ENCODE measurements around the gene TNS1. TPM values are rescaled to one million over a fixed set of nuclear protein-coding genes. Genes with fewer than 3 reads are reported as not detected.

Gene TNS1
- total and polyA plus RNA-seq, 5 donors: 243 to 647 (median 513) TPM

DNA sequence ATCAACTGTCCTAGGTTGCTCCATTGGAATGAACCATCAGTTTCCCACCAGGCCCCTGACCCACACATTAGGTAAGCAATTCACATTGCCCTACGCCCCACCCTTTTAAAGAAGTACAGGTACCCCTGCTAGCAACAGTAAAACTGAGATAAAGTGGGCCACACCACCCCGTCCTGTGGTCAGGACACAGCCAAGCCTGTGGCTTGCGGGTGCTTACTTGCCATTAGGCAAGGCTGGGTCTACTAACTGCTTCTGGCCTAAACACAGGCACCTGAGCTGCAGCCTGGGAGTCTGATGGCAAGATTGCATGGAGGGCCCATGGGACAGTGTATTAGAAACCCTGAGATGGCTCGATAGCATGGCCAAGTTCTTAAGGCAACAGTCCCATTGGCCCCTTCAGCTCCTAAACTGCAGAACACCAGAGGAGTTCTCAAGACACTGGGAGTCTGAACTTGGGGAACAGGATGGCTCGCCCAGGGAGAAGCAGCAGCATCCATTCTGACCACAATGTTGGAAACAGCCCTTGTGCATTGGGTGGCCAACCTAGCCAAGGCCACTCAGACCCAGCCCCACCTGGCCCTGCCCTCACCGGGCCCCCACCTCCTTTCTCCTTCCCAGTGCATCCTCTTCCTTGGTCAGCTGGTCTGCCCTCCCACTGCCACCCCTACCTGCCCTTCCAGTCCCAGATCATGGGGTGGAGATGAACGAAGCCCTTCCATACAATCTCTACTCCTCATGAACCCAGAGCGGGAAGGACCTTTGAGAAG, 177.1 kb downstream of the TNS1 start:
- no peak for ATAC-seq
- DNase-seq: peak in 2 of 3 donors; percentile 30 to 49
- 92% methylated on average over 8 of the region's 8 CpGs for WGBS

DNA sequence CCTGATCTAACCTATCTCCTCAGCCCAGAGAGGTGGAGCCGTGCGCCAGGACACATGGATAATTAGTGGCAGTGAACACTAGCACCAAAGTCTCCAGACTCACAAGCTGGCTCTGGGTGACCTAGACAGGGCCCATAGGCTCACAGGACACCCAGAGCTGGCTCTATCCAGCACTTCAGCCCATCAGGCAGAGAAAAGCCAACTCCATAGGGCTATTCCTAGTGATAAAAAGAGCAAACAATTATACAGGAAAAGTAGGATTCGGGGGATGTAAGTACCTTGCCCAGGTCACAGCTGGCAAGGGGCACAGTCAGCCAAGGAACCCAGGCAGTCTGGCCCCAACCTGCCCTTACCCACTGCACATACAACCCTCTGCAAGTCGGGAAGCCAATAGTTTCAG, 178.6 kb downstream of the TNS1 start:
- Histone ChIP-seq H3K27me3 (ENCODE audit: control insufficient read depth, insufficient read depth) (no peaks in the 10 kb centered on the region), H3K9me3 (ENCODE audit: control insufficient read depth, low read length) (no peaks in the 10 kb centered on the region), H3K27ac (ENCODE audit: low read length) (no peak overlapping the region), H3K4me1 (ENCODE audit: control insufficient read depth, insufficient read depth, low read length) (peaks cover 31% of the 10 kb centered on the region), H3K4me3 (ENCODE audit: low read length) (no peak overlapping the region)
- WGBS: 92% methylated on average over 4 of the region's 4 CpGs
- intact Hi-C loops (cut with DNase I): no loop called here
- no peak for ATAC-seq
- peak in 2 of 3 donors; percentile 25 to 31 for DNase-seq

More for the DNA sequence above, 177.1 kb downstream of the TNS1 start:
- intact Hi-C loops (cut with DNase I): no loop called here
- Histone ChIP-seq H3K27ac (ENCODE audit: low read length) (peak overlapping the region; percentile 6), H3K9me3 (ENCODE audit: control insufficient read depth, low read length) (no peaks in the 10 kb centered on the region), H3K4me1 (ENCODE audit: control insufficient read depth, insufficient read depth, low read length) (peaks cover 24% of the 10 kb centered on the region), H3K4me3 (ENCODE audit: low read length) (no peak overlapping the region), H3K27me3 (ENCODE audit: control insufficient read depth, insufficient read depth) (no peaks in the 10 kb centered on the region)

GRCh38 chr2:217823626-217824025, 179.2 kb downstream of the TNS1 start:
- H3K27me3 ChIP-seq (ENCODE audit: control insufficient read depth, insufficient read depth): no peaks in the 10 kb centered on the region
- no peak overlapping the region for H3K4me3 ChIP-seq (ENCODE audit: low read length)
- 90% methylated on average over 6 of the region's 6 CpGs for WGBS
- ATAC-seq: no peak
- H3K4me1 ChIP-seq (ENCODE audit: control insufficient read depth, insufficient read depth, low read length): peaks cover 28% of the 10 kb centered on the region
- no peak overlapping the region for H3K27ac ChIP-seq (ENCODE audit: low read length)
- DNase-seq: peak in 1 of 3 donors; percentile 21
- H3K9me3 ChIP-seq (ENCODE audit: control insufficient read depth, low read length): no peaks in the 10 kb centered on the region
- intact Hi-C loops (cut with DNase I): no loop called here

DNA sequence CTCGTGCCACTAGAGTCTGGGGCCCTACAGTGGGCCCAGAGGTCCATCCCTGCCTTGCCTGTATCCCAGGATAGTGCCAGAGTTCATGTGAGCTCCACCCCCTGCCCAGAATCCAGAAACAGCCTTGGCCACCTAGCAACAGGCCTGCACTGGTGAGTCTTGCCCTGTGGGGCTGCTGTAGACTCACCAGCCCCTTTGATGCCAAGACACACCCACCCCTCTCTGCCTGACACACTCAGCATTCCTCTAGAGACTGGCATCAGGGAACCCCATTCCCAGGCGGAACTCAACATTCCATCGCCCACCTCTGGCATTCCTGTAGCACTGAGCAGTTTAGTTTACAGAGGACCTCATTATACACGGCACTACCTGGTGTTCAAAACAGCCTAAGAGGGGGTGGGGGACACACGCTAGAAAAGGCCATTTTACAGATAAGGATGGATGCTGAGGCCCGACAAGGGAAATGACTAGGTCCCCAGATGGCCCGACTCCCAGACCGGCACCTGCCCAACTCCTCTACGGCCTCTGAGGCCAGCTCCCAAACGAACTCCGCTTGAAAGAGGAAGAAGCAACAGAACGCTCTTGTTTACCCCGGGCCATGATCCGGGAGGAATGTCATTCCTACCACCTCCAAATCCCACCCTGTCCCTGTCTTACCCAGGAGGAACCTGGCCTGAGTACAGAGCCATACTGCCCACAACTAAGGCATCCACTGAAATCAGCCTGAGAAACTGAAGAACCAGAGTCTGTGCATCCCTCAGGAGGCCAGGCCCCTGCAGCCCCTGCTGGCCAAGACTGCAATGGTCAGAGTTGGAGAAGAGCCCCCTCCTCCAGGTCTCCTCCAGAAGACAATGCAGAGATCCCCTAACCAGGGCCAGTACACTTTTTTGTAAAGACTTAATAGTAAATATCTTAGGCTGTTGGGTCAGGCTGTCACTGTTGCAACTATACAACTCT, 180.2 kb downstream of the TNS1 start:
- ATAC-seq: peak in 1 of 2 donors; percentile 1
- intact Hi-C loops (cut with DNase I): no loop called here
- Histone ChIP-seq H3K9me3 (ENCODE audit: control insufficient read depth, low read length) (no peaks in the 10 kb centered on the region), H3K4me1 (ENCODE audit: control insufficient read depth, insufficient read depth, low read length) (peaks cover 20% of the 10 kb centered on the region), H3K4me3 (ENCODE audit: low read length) (no peak overlapping the region), H3K27ac (ENCODE audit: low read length) (peak overlapping the region; percentile 35), H3K27me3 (ENCODE audit: control insufficient read depth, insufficient read depth) (no peaks in the 10 kb centered on the region)
- WGBS: 57% methylated on average over 14 of the region's 14 CpGs
- DNase-seq: peak in 1 of 3 donors; percentile 54

DNA sequence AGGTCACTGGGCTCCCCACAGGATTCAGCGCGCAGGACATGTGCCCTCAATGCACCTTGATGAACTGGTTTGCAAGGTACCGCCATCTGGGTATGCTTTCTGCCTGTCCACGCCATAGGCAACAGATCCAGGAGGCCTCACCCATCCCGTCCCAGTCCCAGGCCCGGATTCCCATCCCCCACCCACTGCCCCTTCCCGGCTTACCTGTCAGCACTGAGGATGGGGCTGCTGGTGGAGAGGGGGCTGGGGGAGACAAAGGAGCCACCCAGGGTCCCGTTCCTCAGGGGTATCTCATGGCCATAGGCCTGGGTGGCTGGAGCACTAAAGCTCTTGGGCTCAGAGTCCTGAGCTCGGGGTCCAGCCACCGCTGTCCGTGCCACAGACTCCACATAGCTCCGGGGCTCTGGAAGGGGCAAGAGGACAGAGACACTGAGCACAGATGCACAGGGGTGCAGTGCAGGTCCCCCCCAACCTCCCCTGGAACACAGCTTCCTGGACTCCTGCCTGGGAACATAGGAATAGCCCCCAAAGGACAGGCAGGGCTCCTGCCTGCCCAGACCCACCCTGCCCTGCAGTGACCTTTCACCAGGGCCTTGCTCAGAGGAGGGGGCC, 181.2 kb downstream of the TNS1 start:
- Histone ChIP-seq H3K27ac (ENCODE audit: low read length) (peak overlapping the region; percentile 12), H3K9me3 (ENCODE audit: control insufficient read depth, low read length) (no peaks in the 10 kb centered on the region), H3K4me1 (ENCODE audit: control insufficient read depth, insufficient read depth, low read length) (peaks cover 22% of the 10 kb centered on the region), H3K27me3 (ENCODE audit: control insufficient read depth, insufficient read depth) (no peaks in the 10 kb centered on the region), H3K4me3 (ENCODE audit: low read length) (no peak overlapping the region)
- ATAC-seq: no peak
- WGBS: 93% methylated on average over 12 of the region's 12 CpGs
- intact Hi-C loops (cut with DNase I): no loop called here
- DNase-seq: peak in 2 of 3 donors; percentile 50 to 71

DNA sequence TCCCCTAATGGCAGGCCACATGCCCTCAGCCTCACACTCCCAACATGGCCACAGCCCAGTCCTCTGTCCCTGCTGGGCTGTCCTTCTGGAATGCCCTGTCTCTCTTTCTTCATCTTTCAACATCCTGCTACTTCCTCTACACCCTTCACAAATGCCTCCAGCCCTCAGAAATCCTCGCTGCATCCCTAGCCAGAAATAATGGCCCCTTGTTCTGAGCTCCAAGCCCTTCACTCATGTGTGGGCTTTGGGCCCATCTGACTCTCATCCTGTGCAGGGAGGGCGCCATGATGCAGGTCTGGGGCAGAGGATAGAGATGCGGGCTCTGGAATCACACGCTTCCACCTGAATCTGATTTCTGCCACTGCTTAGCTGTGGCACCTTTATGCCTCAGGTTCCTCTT, 181.9 kb downstream of the TNS1 start:
- no peaks in the 10 kb centered on the region for H3K27me3 ChIP-seq (ENCODE audit: control insufficient read depth, insufficient read depth)
- intact Hi-C loops (cut with DNase I): no loop called here
- no peak overlapping the region for H3K4me3 ChIP-seq (ENCODE audit: low read length)
- peak in 1 of 3 donors; percentile 42 for DNase-seq
- no peak for ATAC-seq
- 90% methylated on average over 4 of the region's 4 CpGs for WGBS
- H3K27ac ChIP-seq (ENCODE audit: low read length): no peak overlapping the region
- H3K4me1 ChIP-seq (ENCODE audit: control insufficient read depth, insufficient read depth, low read length): peaks cover 23% of the 10 kb centered on the region
- H3K9me3 ChIP-seq (ENCODE audit: control insufficient read depth, low read length): no peaks in the 10 kb centered on the region

GRCh38 chr2:217820091-217820819, 182.5 kb downstream of the TNS1 start:
- WGBS: 69% methylated on average over 7 of the region's 7 CpGs
- no peaks in the 10 kb centered on the region for H3K27me3 ChIP-seq (ENCODE audit: control insufficient read depth, insufficient read depth)
- intact Hi-C loops (cut with DNase I): no loop called here
- no peak overlapping the region for H3K4me3 ChIP-seq (ENCODE audit: low read length)
- no peak for ATAC-seq
- H3K9me3 ChIP-seq (ENCODE audit: control insufficient read depth, low read length): no peaks in the 10 kb centered on the region
- peak in 2 of 3 donors; percentile 30 to 48 for DNase-seq
- H3K27ac ChIP-seq (ENCODE audit: low read length): peak overlapping the region; percentile 3
- peaks cover 22% of the 10 kb centered on the region for H3K4me1 ChIP-seq (ENCODE audit: control insufficient read depth, insufficient read depth, low read length)

- intact Hi-C loops (cut with DNase I): no loop called here
- DNase-seq (peak in 2 of 3 donors; percentile 26 to 39), ATAC-seq (no peak)
- H3K4me1 ChIP-seq (ENCODE audit: control insufficient read depth, insufficient read depth, low read length): peaks cover 23% of the 10 kb centered on the region
- no peaks in the 10 kb centered on the region for H3K27me3 ChIP-seq (ENCODE audit: control insufficient read depth, insufficient read depth)
- WGBS: 86% methylated on average over 19 of the region's 19 CpGs
- no peak overlapping the region for H3K4me3 ChIP-seq (ENCODE audit: low read length)
- H3K27ac ChIP-seq (ENCODE audit: low read length): no peak overlapping the region
- no peaks in the 10 kb centered on the region for H3K9me3 ChIP-seq (ENCODE audit: control insufficient read depth, low read length)
Observed at GRCh38 chr2:217818293-217818850, 184.4 kb downstream of the TNS1 start.

DNA sequence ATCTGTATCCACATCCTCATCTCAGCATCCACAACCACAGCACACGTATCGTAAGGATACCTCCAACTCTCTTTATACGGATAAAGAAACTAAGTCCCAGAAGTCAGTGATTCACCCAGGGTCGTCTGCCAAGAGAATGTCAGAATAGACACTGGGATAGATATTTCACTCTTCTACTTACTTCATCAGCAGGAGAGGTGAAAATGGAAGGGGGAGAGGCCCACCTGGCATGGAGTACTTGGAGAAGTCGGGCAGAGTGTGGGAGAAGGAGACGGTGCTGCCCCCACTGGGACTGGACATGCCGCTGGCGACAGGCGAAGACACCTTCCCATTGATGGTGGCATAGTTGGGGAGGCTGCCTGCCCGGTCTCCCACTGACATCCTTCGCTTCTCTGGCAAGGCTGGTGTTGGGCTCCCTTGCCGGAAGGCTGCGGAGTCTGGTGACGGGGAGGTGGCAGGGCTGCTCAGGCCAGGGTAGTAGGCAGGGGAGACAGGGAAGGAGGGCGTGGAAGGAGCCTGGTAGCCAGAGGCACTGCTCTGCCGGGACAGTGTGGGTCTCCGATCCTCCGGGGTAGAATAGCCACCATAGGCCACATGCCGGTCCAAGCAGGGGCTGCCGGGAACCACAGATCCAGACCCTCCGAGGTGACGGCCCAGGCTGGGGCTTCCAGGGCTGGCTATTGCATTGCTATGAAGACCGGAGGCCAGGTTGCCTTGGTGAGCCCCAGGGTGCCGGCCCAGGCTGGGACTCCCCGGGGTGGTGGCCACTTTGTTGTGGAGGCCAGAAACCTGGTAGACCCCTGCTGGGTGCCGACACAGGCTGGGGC, 185.1 kb downstream of the TNS1 start:
- Histone ChIP-seq H3K9me3 (ENCODE audit: control insufficient read depth, low read length) (no peaks in the 10 kb centered on the region), H3K27me3 (ENCODE audit: control insufficient read depth, insufficient read depth) (no peaks in the 10 kb centered on the region), H3K4me1 (ENCODE audit: control insufficient read depth, insufficient read depth, low read length) (peaks cover 23% of the 10 kb centered on the region), H3K4me3 (ENCODE audit: low read length) (no peak overlapping the region), H3K27ac (ENCODE audit: low read length) (no peak overlapping the region)
- DNase-seq (peak in 2 of 3 donors; percentile 35 to 56), ATAC-seq (no peak)
- intact Hi-C loops (cut with DNase I): no loop called here
- WGBS: 89% methylated on average over 26 of the region's 26 CpGs
